Trophoblast cell (in vitro differentiated cells and primary cell): ENCODE measurements around the gene PSRC1.

Experiments
- DNase-seq, 2 donors: peaks; one replicate each; pipeline ENCODE4 v3.0.0-alpha.2; 2016
- H2AFZ ChIP-seq: 2 replicates; pipeline ENCODE4 v1.6.1; 2013; ENCODE audit warnings: low read length, moderate library complexity, mild to moderate bottlenecking; ENCODE audit not compliant: insufficient read depth, poor library complexity
- H2AK5ac ChIP-seq: 2 replicates; pipeline ENCODE4 v1.6.1; 2013; ENCODE audit warnings: mild to moderate bottlenecking, low read length
- H2BK120ac ChIP-seq: 2 replicates; pipeline ENCODE4 v1.6.1; 2013; ENCODE audit warnings: low read length, mild to moderate bottlenecking, moderate library complexity; ENCODE audit not compliant: insufficient read depth, poor library complexity
- H2BK12ac ChIP-seq: 2 replicates; pipeline ENCODE4 v1.6.1; 2013; ENCODE audit warnings: mild to moderate bottlenecking, low read length, moderate library complexity
- H2BK5ac ChIP-seq: 2 replicates; pipeline ENCODE4 v1.6.1; 2013; ENCODE audit warnings: low read length, low read depth, moderate library complexity, mild to moderate bottlenecking; ENCODE audit not compliant: poor library complexity
- H3K14ac ChIP-seq: 2 replicates; pipeline ENCODE4 v1.6.1; 2013; ENCODE audit warnings: mild to moderate bottlenecking, low read length
- H3K18ac ChIP-seq: 2 replicates; pipeline ENCODE4 v1.6.1; 2013; ENCODE audit warnings: mild to moderate bottlenecking, low read length
- H3K23ac ChIP-seq: 2 replicates; pipeline ENCODE4 v1.6.1; 2013; ENCODE audit warnings: low read length
- H3K27ac ChIP-seq: 2 replicates; pipeline ENCODE4 v1.5.1; 2013; ENCODE audit warnings: low read depth, mild to moderate bottlenecking, inconsistent platforms, low read length, moderate library complexity
- H3K27me3 ChIP-seq: 2 replicates; pipeline ENCODE4 v1.6.1; 2013; ENCODE audit warnings: inconsistent platforms, mild to moderate bottlenecking, low read length, moderate library complexity; ENCODE audit not compliant: insufficient read depth
- H3K36me3 ChIP-seq, 2 experiments: 1 replicate in 1 of 2; 2 replicates in 1 of 2; pipeline ENCODE4 v1.6.1; 2013; ENCODE audit warnings: low read length in 2 of 2, mild to moderate bottlenecking in 2 of 2, moderate library complexity in 1 of 2; ENCODE audit not compliant: insufficient read depth in 2 of 2, control insufficient read depth in 1 of 2
- H3K4ac ChIP-seq: 2 replicates; pipeline ENCODE4 v1.6.1; 2013; ENCODE audit warnings: low read depth, mild to moderate bottlenecking, low read length, moderate library complexity
- H3K4me1 ChIP-seq, 2 experiments: 1 replicate in 1 of 2; 2 replicates in 1 of 2; pipeline ENCODE4 v1.6.1; 2013; ENCODE audit warnings: low read length in 2 of 2, mild to moderate bottlenecking in 2 of 2, moderate library complexity in 1 of 2; ENCODE audit not compliant: insufficient read depth in 2 of 2, control insufficient read depth in 1 of 2
- H3K4me2 ChIP-seq: 2 replicates; pipeline ENCODE4 v1.6.1; 2013; ENCODE audit warnings: inconsistent platforms, mild to moderate bottlenecking, low read length, moderate library complexity
- H3K4me3 ChIP-seq: 2 replicates; pipeline ENCODE4 v1.5.1; 2013; ENCODE audit warnings: mild to moderate bottlenecking, low read depth, low read length, inconsistent platforms
- H3K79me1 ChIP-seq: one replicate; pipeline ENCODE4 v1.6.1; 2013; ENCODE audit warnings: low read length
- H3K79me2 ChIP-seq: 2 replicates; pipeline ENCODE4 v1.6.1; 2013; ENCODE audit warnings: low read length, mild to moderate bottlenecking; ENCODE audit not compliant: control insufficient read depth, insufficient read depth, poor library complexity
- H3K9ac ChIP-seq: 2 replicates; pipeline ENCODE4 v1.6.1; 2013; ENCODE audit warnings: mild to moderate bottlenecking, low read length
- H3K9me3 ChIP-seq: 2 replicates; pipeline ENCODE4 v1.6.1; 2013; ENCODE audit warnings: low read depth, mild to moderate bottlenecking, control low read depth, inconsistent platforms, low read length; ENCODE audit not compliant: insufficient read depth
- H4K12ac ChIP-seq: 2 replicates; pipeline ENCODE4 v1.6.1; 2013; ENCODE audit warnings: low read depth, mild to moderate bottlenecking, low read length, moderate library complexity
- H4K8ac ChIP-seq: 2 replicates; pipeline ENCODE4 v1.6.1; 2013; ENCODE audit warnings: low read depth, mild to moderate bottlenecking, low read length, moderate library complexity
- H4K91ac ChIP-seq: one replicate; pipeline ENCODE4 v1.6.1; 2013; ENCODE audit warnings: low read depth, mild to moderate bottlenecking, low read length, moderate library complexity
- WGBS: extraction: QIAGEN DNeasy Blood & Tissue Kit; methylation state at CpG from one replicate; pipeline ENCODE4 v1.1.7; 2013; ENCODE audit warnings: missing lambda C conversion rate; ENCODE audit not compliant: insufficient read length, insufficient coverage; ENCODE audit errors: extremely low coverage; 5-methylcytosine and 5-hydroxymethylcytosine counted together

Gene PSRC1

DNA sequence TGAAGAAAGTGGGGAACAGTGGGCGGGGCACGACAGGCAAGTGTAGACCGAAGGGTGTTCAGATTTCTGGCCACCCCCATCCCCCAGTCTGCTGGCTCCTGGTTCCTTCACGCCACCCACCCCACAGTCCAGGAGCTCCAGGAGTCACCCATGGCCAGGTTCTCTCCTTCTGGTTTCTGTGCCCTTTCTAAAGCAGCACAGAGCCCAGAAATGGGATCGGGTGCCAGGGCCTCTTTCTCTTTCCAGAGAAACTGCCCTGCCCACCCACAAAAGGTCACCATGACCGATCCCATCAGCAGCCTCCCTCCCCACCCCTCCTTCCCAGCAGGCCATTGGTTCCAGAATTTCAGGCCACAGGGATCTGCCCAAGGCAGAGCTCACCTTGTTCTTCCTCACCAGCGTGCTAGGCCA, 36.8 kb downstream of the PSRC1 start:
- Histone ChIP-seq H2BK12ac (no peak overlapping the region), H3K4me1 (peaks cover 15 to 24% of the 10 kb centered on the region in 2 experiments), H3K4me3 (no peak overlapping the region), H4K91ac (no peak overlapping the region), H2BK120ac (no peak overlapping the region), H3K27me3 (no peaks in the 10 kb centered on the region), H3K23ac (no peak overlapping the region), H3K79me2 (no peaks in the 10 kb centered on the region), H4K12ac (no peak overlapping the region), H2AK5ac (no peak overlapping the region), H3K4me2 (no peak overlapping the region), H4K8ac (no peak overlapping the region), H3K18ac (no peak overlapping the region), H3K9ac (no peak overlapping the region), H3K9me3 (peaks cover under 1% of the 10 kb centered on the region), H3K27ac (no peak overlapping the region), H3K79me1 (peaks cover 2% of the 10 kb centered on the region), H3K14ac (no peak overlapping the region), H3K36me3 (peaks cover 0 to 6% of the 10 kb centered on the region in 2 experiments), H2AFZ (no peak overlapping the region), H3K4ac (no peak overlapping the region), H2BK5ac (no peak overlapping the region)
- DNase-seq: no peak
- no CpG with 5 or more reads among the region's 7 CpGs for WGBS

DNA sequence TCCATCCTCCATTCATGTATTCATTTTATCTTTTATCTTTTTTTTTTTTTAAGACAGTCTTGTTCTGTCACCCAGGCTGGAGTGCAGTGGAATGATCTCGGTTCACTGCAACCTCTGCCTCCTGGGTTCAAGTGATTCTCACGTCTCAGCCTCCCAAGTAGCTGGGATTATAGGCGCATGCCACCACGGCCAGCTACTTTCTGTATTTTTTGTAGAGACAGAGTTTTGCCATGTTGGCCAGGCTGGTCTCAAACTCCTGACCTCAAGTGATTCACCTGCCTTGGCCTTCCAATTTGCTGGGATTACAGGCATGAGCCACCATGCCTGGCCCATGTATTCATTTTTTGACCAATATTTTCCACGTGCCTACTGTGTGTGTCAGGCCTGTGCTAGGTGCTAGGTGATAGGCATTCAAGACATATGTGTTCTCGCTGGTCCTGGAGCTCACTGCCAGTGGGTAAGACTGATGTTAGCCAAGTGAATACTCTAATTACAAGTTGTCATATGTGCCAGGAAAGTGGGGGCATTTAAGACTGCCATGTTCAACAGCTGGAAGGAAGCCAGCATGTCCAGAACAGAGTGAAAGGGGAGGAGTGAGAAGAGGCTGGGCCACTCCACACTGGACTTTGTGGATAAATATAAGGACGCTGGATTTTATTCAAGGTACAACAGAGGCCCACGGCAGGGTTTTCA, 38.9 kb downstream of the PSRC1 start:
- Histone ChIP-seq H2BK120ac (no peak overlapping the region), H3K18ac (no peak overlapping the region), H4K8ac (no peak overlapping the region), H3K14ac (no peak overlapping the region), H3K4me3 (no peak overlapping the region), H3K9ac (no peak overlapping the region), H2AFZ (no peak overlapping the region), H2AK5ac (no peak overlapping the region), H3K23ac (no peak overlapping the region), H4K91ac (no peak overlapping the region), H3K4ac (no peak overlapping the region), H3K27ac (no peak overlapping the region), H3K79me1 (no peaks in the 10 kb centered on the region), H3K27me3 (no peaks in the 10 kb centered on the region), H3K79me2 (no peaks in the 10 kb centered on the region), H4K12ac (no peak overlapping the region), H3K4me2 (no peak overlapping the region), H2BK5ac (no peak overlapping the region), H3K36me3 (peaks cover 3 to 10% of the 10 kb centered on the region in 2 experiments), H2BK12ac (no peak overlapping the region), H3K4me1 (peaks cover 13 to 29% of the 10 kb centered on the region in 2 experiments), H3K9me3 (no peaks in the 10 kb centered on the region)
- no CpG with 5 or more reads among the region's 8 CpGs for WGBS
- DNase-seq: no peak

GRCh38 chr1:109243221-109243620, 39.7 kb downstream of the PSRC1 start:
- no peak overlapping the region for H3K14ac ChIP-seq
- no peak overlapping the region for H3K4me3 ChIP-seq
- no peak overlapping the region for H3K27ac ChIP-seq
- H3K23ac ChIP-seq: no peak overlapping the region
- no peak overlapping the region for H2AFZ ChIP-seq
- no peak overlapping the region for H3K18ac ChIP-seq
- H2BK12ac ChIP-seq: no peak overlapping the region
- no peak overlapping the region for H4K8ac ChIP-seq
- DNase-seq: no peak
- H3K4me1 ChIP-seq: peaks cover 12 to 22% of the 10 kb centered on the region in 2 experiments
- no peak overlapping the region for H3K4ac ChIP-seq
- H3K36me3 ChIP-seq: peaks cover 6 to 16% of the 10 kb centered on the region in 2 experiments
- H2BK5ac ChIP-seq: no peak overlapping the region
- H3K79me1 ChIP-seq: no peaks in the 10 kb centered on the region
- no peak overlapping the region for H4K91ac ChIP-seq
- H2AK5ac ChIP-seq: no peak overlapping the region
- H4K12ac ChIP-seq: no peak overlapping the region
- no peak overlapping the region for H3K9ac ChIP-seq
- no CpG with 5 or more reads among the region's 5 CpGs for WGBS
- no peak overlapping the region for H2BK120ac ChIP-seq
- H3K4me2 ChIP-seq: no peak overlapping the region
- no peaks in the 10 kb centered on the region for H3K79me2 ChIP-seq
- H3K9me3 ChIP-seq: no peaks in the 10 kb centered on the region
- no peaks in the 10 kb centered on the region for H3K27me3 ChIP-seq

GRCh38 chr1:109242387-109242786, 40.6 kb downstream of the PSRC1 start:
- peaks cover 13 to 24% of the 10 kb centered on the region in 2 experiments for H3K36me3 ChIP-seq
- H3K27ac ChIP-seq: no peak overlapping the region
- H3K27me3 ChIP-seq: no peaks in the 10 kb centered on the region
- no peak overlapping the region for H3K4me3 ChIP-seq
- no peaks in the 10 kb centered on the region for H3K79me1 ChIP-seq
- no peak for DNase-seq
- H2BK12ac ChIP-seq: no peak overlapping the region
- H3K4me1 ChIP-seq: peaks cover 12 to 22% of the 10 kb centered on the region in 2 experiments
- H3K4ac ChIP-seq: no peak overlapping the region
- H2AFZ ChIP-seq: no peak overlapping the region
- H3K9ac ChIP-seq: no peak overlapping the region
- no peak overlapping the region for H3K14ac ChIP-seq
- no peaks in the 10 kb centered on the region for H3K9me3 ChIP-seq
- no peak overlapping the region for H2BK5ac ChIP-seq
- no peak overlapping the region for H3K18ac ChIP-seq
- peak overlapping the region; percentile 20 for H2AK5ac ChIP-seq
- WGBS: no CpG with 5 or more reads among the region's 7 CpGs
- no peak overlapping the region for H3K23ac ChIP-seq
- H2BK120ac ChIP-seq: no peak overlapping the region
- H4K12ac ChIP-seq: no peak overlapping the region
- no peak overlapping the region for H4K91ac ChIP-seq
- H4K8ac ChIP-seq: no peak overlapping the region
- no peak overlapping the region for H3K4me2 ChIP-seq
- no peaks in the 10 kb centered on the region for H3K79me2 ChIP-seq
